ENCODE results near the gene PRR15L.

Gene PRR15L

GRCh38 chr17:47987240-47987835 is 29.7 kb upstream of the PRR15L start:
- DNase-seq (ENCODE audit: low spot score) = no peak

DNA sequence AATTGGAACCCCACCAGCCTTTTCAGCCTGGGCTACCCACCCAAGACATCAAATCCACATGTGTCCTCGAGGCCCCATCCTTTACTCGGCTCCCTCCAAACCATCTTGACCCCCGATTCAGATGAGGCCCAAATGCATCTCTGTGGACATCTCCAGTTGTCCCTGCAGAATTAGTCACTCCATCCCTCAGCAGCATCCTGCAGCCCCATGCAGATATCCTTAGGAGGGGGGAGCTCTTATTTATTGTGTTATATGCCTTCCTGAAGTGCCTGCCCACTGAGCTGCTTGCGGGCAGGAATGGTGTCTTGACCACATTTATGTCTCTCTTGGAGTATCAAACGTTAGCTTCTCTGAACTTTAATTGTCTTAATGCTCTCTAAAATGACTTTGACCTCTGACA is 28.8 kb upstream of the PRR15L start:
- no peak for DNase-seq (ENCODE audit: low spot score)

More at GRCh38 chr17:47987240-47987835, 29.7 kb upstream of the PRR15L start:
- no peak for TF ChIP-seq CTCF (IDR thresholded peaks at IDR 0.05; ENCODE audit: extremely low read depth, missing control alignments)

GRCh38 chr17:47983492-47984223 is 26.0 kb upstream of the PRR15L start:
- DNase-seq (ENCODE audit: low spot score) = no peak
- no peak for TF ChIP-seq CTCF (IDR thresholded peaks at IDR 0.05; ENCODE audit: extremely low read depth, missing control alignments)

More for the DNA sequence above, 28.8 kb upstream of the PRR15L start:
- no peak for TF ChIP-seq CTCF (IDR thresholded peaks at IDR 0.05; ENCODE audit: extremely low read depth, missing control alignments)

DNA sequence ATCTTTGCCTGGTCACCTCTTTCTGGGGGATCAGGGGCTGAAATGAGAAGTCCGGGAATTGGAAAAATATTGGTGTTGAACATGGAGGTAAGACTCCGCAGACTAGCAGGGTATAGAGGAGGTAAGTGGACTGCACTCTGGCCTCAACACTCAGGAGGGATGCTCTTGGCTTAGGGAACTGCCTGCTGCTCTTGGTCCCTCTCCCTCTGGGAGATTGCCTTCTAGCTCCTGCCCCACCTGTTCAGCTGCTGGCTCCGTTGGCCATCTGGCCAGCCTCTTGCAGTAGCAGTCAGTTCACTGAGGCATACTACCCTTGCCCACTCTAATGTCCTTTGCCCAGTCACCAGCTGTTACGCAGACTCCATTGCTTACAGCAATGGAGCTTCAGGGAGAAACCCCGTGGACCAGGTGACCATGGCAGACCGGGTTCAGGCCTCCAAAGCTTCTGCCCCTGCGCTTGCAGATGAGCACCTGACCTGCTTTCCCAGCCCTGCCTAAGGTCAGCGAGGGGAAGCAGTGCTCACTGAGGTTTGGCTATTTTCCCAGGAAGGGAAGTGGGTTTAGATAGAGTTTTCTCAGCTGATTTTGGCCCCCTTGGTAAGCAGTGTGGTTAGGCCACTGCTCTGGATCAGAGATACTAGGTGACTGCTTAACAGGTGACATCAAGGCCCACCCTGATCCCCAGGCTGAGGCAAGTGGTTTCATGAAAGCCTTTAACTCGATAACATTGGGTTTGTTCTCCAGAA is 25.1 kb upstream of the PRR15L start:
- no peak for DNase-seq (ENCODE audit: low spot score)
- no peak for TF ChIP-seq CTCF (IDR thresholded peaks at IDR 0.05; ENCODE audit: extremely low read depth, missing control alignments)

GRCh38 chr17:47982091-47982617 is 24.5 kb upstream of the PRR15L start:
- no peak for TF ChIP-seq CTCF (IDR thresholded peaks at IDR 0.05; ENCODE audit: extremely low read depth, missing control alignments)
- no peak for DNase-seq (ENCODE audit: low spot score)

DNA sequence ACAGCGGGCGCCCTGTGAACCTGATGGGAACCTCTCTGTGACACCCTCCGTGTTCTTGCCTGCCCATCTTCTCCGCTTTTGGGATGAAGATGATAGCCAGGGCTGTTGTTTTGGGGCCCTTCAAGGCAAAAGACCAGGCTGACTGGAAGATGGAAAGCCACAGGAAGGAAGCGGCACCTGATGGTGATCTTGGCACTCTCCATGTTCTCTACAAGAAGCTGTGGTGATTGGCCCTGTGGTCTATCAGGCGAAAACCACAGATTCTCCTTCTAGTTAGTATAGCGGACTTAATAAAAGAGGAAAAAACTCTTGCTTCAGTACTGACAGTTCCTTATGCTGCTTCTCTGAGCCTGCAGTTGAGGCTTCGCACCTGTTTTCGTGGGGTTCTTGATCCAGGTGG is 23.8 kb upstream of the PRR15L start:
- DNase-seq (ENCODE audit: low spot score) = no peak
- TF ChIP-seq CTCF (IDR thresholded peaks at IDR 0.05; ENCODE audit: extremely low read depth, missing control alignments) = no peak

DNA sequence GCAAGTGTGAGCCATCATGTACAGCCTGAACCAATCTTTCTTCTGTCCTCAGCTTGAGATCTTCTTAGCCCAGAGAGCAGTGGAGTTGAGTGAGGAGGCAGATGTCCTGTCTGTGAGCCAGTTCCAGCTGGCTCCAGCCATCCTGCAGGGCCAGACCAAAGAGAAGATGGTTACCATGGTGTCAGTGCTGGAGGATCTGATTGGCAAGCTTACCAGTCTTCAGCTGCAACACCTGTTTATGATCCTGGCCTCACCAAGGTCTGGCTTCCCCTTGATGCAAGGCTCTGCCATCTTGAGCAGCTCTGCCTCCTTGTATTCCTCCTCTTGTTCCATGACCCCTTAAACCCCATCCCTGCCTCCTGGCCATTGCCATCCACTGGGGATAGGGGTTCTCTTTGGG is 22.9 kb upstream of the PRR15L start:
- TF ChIP-seq CTCF (IDR thresholded peaks at IDR 0.05; ENCODE audit: extremely low read depth, missing control alignments) = no peak
- no peak for DNase-seq (ENCODE audit: low spot score)

All from GM20000 (cell line).